IMR-90 (cell line): ENCODE measurements around the gene PRKACG. TPM values are rescaled to one million over a fixed set of nuclear protein-coding genes. Genes with fewer than 3 reads are reported as not detected.

Experiments
- ATAC-seq: fragments of 200-7000 bp; cut with Tn5 transposase; 2 replicates; pipeline ENCODE4 v1.9.1; 2020; ENCODE audit warnings: low read depth, mild to moderate bottlenecking, moderate library complexity
- BruUV-seq: library from RNA; stranded (reverse); fragments of 400-500 nt; replicated peaks from 2 replicates; lab custom pipeline; 2021; lab: Mats Ljungman, UMichigan
- CTCF ChIA-PET: fragments of 300-600 bp; formaldehyde crosslinking; extraction: SDS; loops from one replicate; lab custom pipeline; 2021; ENCODE audit warnings: antibody characterized with exemption; lab: Yijun Ruan, JAX
- POLR2A ChIA-PET: fragments of 300-600 bp; sonication (Branson Sonifier 250); formaldehyde crosslinking; loops from one replicate; lab custom pipeline; 2022; ENCODE audit warnings: antibody characterized with exemption; ENCODE audit not compliant: unreplicated experiment; lab: Charles Lee
- DNase-seq: peaks from one replicate; pipeline ENCODE4 v3.0.0; 2013
- H2AFZ ChIP-seq: replicated peaks from 2 replicates; pipeline ENCODE3; 2013; ENCODE audit warnings: low read length, mild to moderate bottlenecking; ENCODE audit not compliant: poor library complexity
- H2AK5ac ChIP-seq: 2 replicates; pipeline ENCODE4 v1.6.1; 2013; ENCODE audit warnings: low read depth, low read length, inconsistent platforms
- H2AK9ac ChIP-seq: replicated peaks from 2 replicates; pipeline ENCODE3; 2013; ENCODE audit warnings: mild to moderate bottlenecking, low read depth, low read length, moderate library complexity; ENCODE audit not compliant: poor library complexity
- H2BK120ac ChIP-seq: 2 replicates; pipeline ENCODE4 v1.6.1; 2013; ENCODE audit warnings: low read depth, low read length, inconsistent platforms
- H2BK15ac ChIP-seq: 3 replicates; pipeline ENCODE4 v1.6.1; 2013; ENCODE audit warnings: low read depth, low read length, inconsistent platforms
- H2BK20ac ChIP-seq: 2 replicates; pipeline ENCODE4 v1.6.1; 2013; ENCODE audit warnings: low read depth, mild to moderate bottlenecking, inconsistent platforms, low read length, moderate library complexity
- H2BK5ac ChIP-seq: 2 replicates; pipeline ENCODE4 v1.6.1; 2013; ENCODE audit warnings: mild to moderate bottlenecking, low read depth, low read length, inconsistent platforms; ENCODE audit not compliant: poor library complexity, severe bottlenecking
- H3K14ac ChIP-seq: replicated peaks from 2 replicates; pipeline ENCODE4 v1.6.1; 2013; ENCODE audit warnings: low read depth, low read length, inconsistent platforms
- H3K18ac ChIP-seq: 2 replicates; pipeline ENCODE4 v1.6.1; 2013; ENCODE audit warnings: low read depth, low read length, control low read depth
- H3K23ac ChIP-seq: 2 replicates; pipeline ENCODE4 v1.6.1; 2013; ENCODE audit warnings: low read depth, low read length, inconsistent platforms
- H3K27ac ChIP-seq: 2 replicates; pipeline ENCODE4 v1.5.1; 2013; ENCODE audit warnings: mild to moderate bottlenecking, control low read depth, low read length; ENCODE audit not compliant: insufficient read depth
- H3K27me3 ChIP-seq: 2 replicates; pipeline ENCODE4 v1.6.1; 2013; ENCODE audit warnings: low read length; ENCODE audit not compliant: control insufficient read depth, insufficient read depth
- H3K36me3 ChIP-seq: 2 replicates; pipeline ENCODE4 v1.6.1; 2013; ENCODE audit warnings: low read length, mixed read lengths; ENCODE audit not compliant: control insufficient read depth, insufficient read depth
- H3K4ac ChIP-seq: 2 replicates; pipeline ENCODE4 v1.6.1; 2013; ENCODE audit warnings: low read depth, low read length, inconsistent platforms
- H3K4me1 ChIP-seq: 2 replicates; pipeline ENCODE4 v1.6.1; 2013; ENCODE audit warnings: low read length, mixed read lengths; ENCODE audit not compliant: control insufficient read depth, insufficient read depth
- H3K4me2 ChIP-seq: 2 replicates; pipeline ENCODE4 v1.6.1; 2013; ENCODE audit warnings: low read depth, mild to moderate bottlenecking, control low read depth, low read length, moderate library complexity
- H3K4me3 ChIP-seq: 2 replicates; pipeline ENCODE4 v1.5.1; 2013; ENCODE audit warnings: low read depth, mild to moderate bottlenecking, control low read depth, low read length, moderate library complexity; ENCODE audit not compliant: insufficient read depth
- H3K56ac ChIP-seq: 2 replicates; pipeline ENCODE4 v1.6.1; 2013; ENCODE audit warnings: low read length, inconsistent platforms; ENCODE audit not compliant: insufficient read depth; ENCODE audit errors: extremely low read depth
- H3K79me1 ChIP-seq, 2 experiments: 2 replicates each; pipeline ENCODE4 v1.6.1; 2013; ENCODE audit warnings: low read length in 2 of 2, inconsistent platforms in 1 of 2, low read depth in 1 of 2
- H3K9ac ChIP-seq: 2 replicates; pipeline ENCODE4 v1.6.1; 2013; ENCODE audit warnings: low read depth, low read length, control low read depth
- H3K9me1 ChIP-seq: 2 replicates; pipeline ENCODE4 v1.6.1; 2013; ENCODE audit warnings: low read length, inconsistent platforms; ENCODE audit not compliant: insufficient read depth
- H3K9me3 ChIP-seq: 2 replicates; pipeline ENCODE4 v1.6.1; 2013; ENCODE audit warnings: low read length; ENCODE audit not compliant: control insufficient read depth, insufficient read depth
- H4K20me1 ChIP-seq: 2 replicates; pipeline ENCODE4 v1.6.1; 2013; ENCODE audit warnings: low read length, inconsistent platforms; ENCODE audit not compliant: insufficient read depth
- H4K5ac ChIP-seq: 2 replicates; pipeline ENCODE4 v1.6.1; 2013; ENCODE audit warnings: mild to moderate bottlenecking, low read depth, low read length, control low read depth
- H4K8ac ChIP-seq, 2 experiments: 2 replicates each; pipeline ENCODE4 v1.6.1; 2013; ENCODE audit warnings: low read depth in 2 of 2, low read length in 2 of 2, control low read depth in 1 of 2, inconsistent platforms in 1 of 2
- H4K91ac ChIP-seq: 2 replicates; pipeline ENCODE4 v1.6.1; 2013; ENCODE audit warnings: low read depth, low read length, inconsistent platforms; ENCODE audit not compliant: insufficient read depth
- BHLHE40 ChIP-seq: fragments of 150-350 bp; IDR thresholded peaks from 2 replicates; pipeline ENCODE4 v1.6.1; 2016; ENCODE audit warnings: mild to moderate bottlenecking, low read depth, low read length
- CEBPB ChIP-seq: IDR thresholded peaks from 2 replicates; pipeline ENCODE4 v1.6.1; 2012; ENCODE audit warnings: low read depth, low read length, improper control_type of control experiment
- CHD1 ChIP-seq: IDR thresholded peaks from 2 replicates; pipeline ENCODE4 v1.6.1; 2012; ENCODE audit warnings: low read depth, low read length, improper control_type of control experiment
- FOS ChIP-seq: fragments of 150-350 bp; IDR thresholded peaks from 2 replicates; pipeline ENCODE4 v1.6.1; 2016; ENCODE audit warnings: low read depth, low read length
- MAFK ChIP-seq: IDR thresholded peaks from 2 replicates; pipeline ENCODE4 v1.6.1; 2012; ENCODE audit warnings: low read depth, low read length, improper control_type of control experiment
- MAZ ChIP-seq: IDR thresholded peaks from 2 replicates; pipeline ENCODE4 v1.6.1; 2012; ENCODE audit warnings: low read depth, mild to moderate bottlenecking, low read length, improper control_type of control experiment, moderate library complexity, borderline replicate concordance
- MXI1 ChIP-seq: IDR thresholded peaks from 2 replicates; pipeline ENCODE4 v1.6.1; 2012; ENCODE audit warnings: low read depth, mild to moderate bottlenecking, low read length, moderate library complexity, borderline replicate concordance
- NFE2L2 ChIP-seq: fragments of 150-350 bp; IDR thresholded peaks from 2 replicates; pipeline ENCODE4 v1.6.1; 2016; ENCODE audit warnings: low read depth, mild to moderate bottlenecking, low read length
- POLR2A ChIP-seq: IDR thresholded peaks from 2 replicates; pipeline ENCODE4 v1.6.1; 2012; ENCODE audit warnings: mild to moderate bottlenecking, low read depth, low read length
- RAD21 ChIP-seq: IDR thresholded peaks from 2 replicates; pipeline ENCODE4 v1.6.1; 2012; ENCODE audit warnings: low read length, improper control_type of control experiment
- RCOR1 ChIP-seq: IDR thresholded peaks from 2 replicates; pipeline ENCODE4 v1.6.1; 2012; ENCODE audit warnings: mild to moderate bottlenecking, low read length, improper control_type of control experiment; ENCODE audit not compliant: insufficient replicate concordance
- RFX5 ChIP-seq: IDR thresholded peaks from 2 replicates; pipeline ENCODE4 v1.8.0; 2012; ENCODE audit warnings: low read depth, mild to moderate bottlenecking, low read length, moderate library complexity
- SMC3 ChIP-seq: fragments of 150-350 bp; IDR thresholded peaks from 2 replicates; pipeline ENCODE4 v1.6.1; 2016; ENCODE audit warnings: low read depth, mild to moderate bottlenecking, antibody characterized with exemption, low read length, moderate library complexity
- WGBS, 2 experiments: methylation state at CpG; one replicate each; pipeline versions ENCODE4 v1.1.5 to v1.1.7; 2013; ENCODE audit warnings: missing lambda C conversion rate in 2 of 2; ENCODE audit not compliant: insufficient read length in 1 of 2; ENCODE audit errors: extremely low coverage in 2 of 2; 5-methylcytosine and 5-hydroxymethylcytosine counted together
- dilution Hi-C: fragments of 300-500 bp; cut with HindIII; formaldehyde crosslinking; loops from one replicate; pipeline ENCODE4 v1.14.3; 2018; ENCODE audit warnings: low sequenced_read_pairs; ENCODE audit not compliant: unreplicated experiment
- in situ Hi-C: fragments of 300-500 bp; cut with MboI; formaldehyde crosslinking; loops from 3 replicates; pipeline ENCODE4 v1.14.3; 2019; ENCODE audit warnings: low sequenced_read_pairs, inconsistent platforms, mixed read lengths
- intact Hi-C: fragments of 100-400 bp; cut with micrococcal nuclease; formaldehyde crosslinking; loops from 2 replicates; pipeline ENCODE4 v1.10.0; 2022
- polyA plus RNA-seq, 3 experiments: library from polyadenylated mRNA; depleted of rRNA; stranded (reverse); fragments of >200 nt; gene quantifications; 2 replicates each; pipeline ENCODE4 v1.2.3, GENCODE V29; 2012; ENCODE audit warnings: low replicate concordance in 1 of 3
- total RNA-seq: library from RNA; depleted of rRNA; stranded (reverse); fragments of >200 nt; gene quantifications from 2 replicates; pipeline ENCODE4 v1.2.3, GENCODE V29; 2012
- TF ChIP-seq, protein P1 (sequence below): conservative IDR thresholded peaks from 2 replicates; pipeline ENCODE4 v1.5.1; 2012; ENCODE audit warnings: mild to moderate bottlenecking, low read depth, low read length, improper control_type of control experiment
- TF ChIP-seq, protein P2 (sequence below): fragments of 150-350 bp; IDR thresholded peaks from 2 replicates; pipeline ENCODE4 v1.6.1; 2017; ENCODE audit warnings: mild to moderate bottlenecking, antibody characterized with exemption, low read length, low read depth
- TF ChIP-seq, protein P3 (sequence below): fragments of 150-350 bp; IDR thresholded peaks from 2 replicates; pipeline ENCODE4 v1.6.1; 2016; ENCODE audit warnings: low read depth, mild to moderate bottlenecking, low read length, moderate library complexity, borderline replicate concordance

The PRKACG gene
- total and polyA plus RNA-seq, 2 of the 4 experiments (the other 2 are of a cell fraction), result not detected

GRCh38 chr9:69003051-69003450 lies 10.9 kb downstream of the PRKACG start:
- H3K27ac ChIP-seq, result no peak overlapping the region
- H4K5ac ChIP-seq, result no peak overlapping the region
- no peak overlapping the region for H2BK5ac ChIP-seq
- no peak overlapping the region for H4K8ac ChIP-seq
- no peak overlapping the region for H3K9ac ChIP-seq
- H3K4me3 ChIP-seq, result no peak overlapping the region
- H2AK9ac ChIP-seq, result no peak overlapping the region
- H3K79me1 ChIP-seq, result no peaks in the 10 kb centered on the region
- H3K27me3 ChIP-seq, result peaks cover 10% of the 10 kb centered on the region
- in situ Hi-C loops, result loop anchor here (10.0 kb wide), 1 partner anchor 418 kb away; no protein-coding TSS in a partner anchor
- ATAC-seq (no peak), DNase-seq (no peak)
- intact Hi-C loops, result no loop called here
- TF ChIP-seq NFE2L2, result no peak
- no peak for TF ChIP-seq MXI1
- TF ChIP-seq RCOR1, result no peak
- TF ChIP-seq MAFK, result no peak
- TF ChIP-seq, protein P1, sequence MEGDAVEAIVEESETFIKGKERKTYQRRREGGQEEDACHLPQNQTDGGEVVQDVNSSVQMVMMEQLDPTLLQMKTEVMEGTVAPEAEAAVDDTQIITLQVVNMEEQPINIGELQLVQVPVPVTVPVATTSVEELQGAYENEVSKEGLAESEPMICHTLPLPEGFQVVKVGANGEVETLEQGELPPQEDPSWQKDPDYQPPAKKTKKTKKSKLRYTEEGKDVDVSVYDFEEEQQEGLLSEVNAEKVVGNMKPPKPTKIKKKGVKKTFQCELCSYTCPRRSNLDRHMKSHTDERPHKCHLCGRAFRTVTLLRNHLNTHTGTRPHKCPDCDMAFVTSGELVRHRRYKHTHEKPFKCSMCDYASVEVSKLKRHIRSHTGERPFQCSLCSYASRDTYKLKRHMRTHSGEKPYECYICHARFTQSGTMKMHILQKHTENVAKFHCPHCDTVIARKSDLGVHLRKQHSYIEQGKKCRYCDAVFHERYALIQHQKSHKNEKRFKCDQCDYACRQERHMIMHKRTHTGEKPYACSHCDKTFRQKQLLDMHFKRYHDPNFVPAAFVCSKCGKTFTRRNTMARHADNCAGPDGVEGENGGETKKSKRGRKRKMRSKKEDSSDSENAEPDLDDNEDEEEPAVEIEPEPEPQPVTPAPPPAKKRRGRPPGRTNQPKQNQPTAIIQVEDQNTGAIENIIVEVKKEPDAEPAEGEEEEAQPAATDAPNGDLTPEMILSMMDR, result no peak
- no peak for TF ChIP-seq SMC3
- TF ChIP-seq BHLHE40, result no peak
- TF ChIP-seq FOS, result no peak
- TF ChIP-seq RFX5, result no peak
- no peak for TF ChIP-seq RAD21
- TF ChIP-seq, protein P2, sequence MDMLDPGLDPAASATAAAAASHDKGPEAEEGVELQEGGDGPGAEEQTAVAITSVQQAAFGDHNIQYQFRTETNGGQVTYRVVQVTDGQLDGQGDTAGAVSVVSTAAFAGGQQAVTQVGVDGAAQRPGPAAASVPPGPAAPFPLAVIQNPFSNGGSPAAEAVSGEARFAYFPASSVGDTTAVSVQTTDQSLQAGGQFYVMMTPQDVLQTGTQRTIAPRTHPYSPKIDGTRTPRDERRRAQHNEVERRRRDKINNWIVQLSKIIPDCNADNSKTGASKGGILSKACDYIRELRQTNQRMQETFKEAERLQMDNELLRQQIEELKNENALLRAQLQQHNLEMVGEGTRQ, result no peak
- TF ChIP-seq CHD1, result no peak
- TF ChIP-seq CEBPB, result no peak
- TF ChIP-seq, protein P3, sequence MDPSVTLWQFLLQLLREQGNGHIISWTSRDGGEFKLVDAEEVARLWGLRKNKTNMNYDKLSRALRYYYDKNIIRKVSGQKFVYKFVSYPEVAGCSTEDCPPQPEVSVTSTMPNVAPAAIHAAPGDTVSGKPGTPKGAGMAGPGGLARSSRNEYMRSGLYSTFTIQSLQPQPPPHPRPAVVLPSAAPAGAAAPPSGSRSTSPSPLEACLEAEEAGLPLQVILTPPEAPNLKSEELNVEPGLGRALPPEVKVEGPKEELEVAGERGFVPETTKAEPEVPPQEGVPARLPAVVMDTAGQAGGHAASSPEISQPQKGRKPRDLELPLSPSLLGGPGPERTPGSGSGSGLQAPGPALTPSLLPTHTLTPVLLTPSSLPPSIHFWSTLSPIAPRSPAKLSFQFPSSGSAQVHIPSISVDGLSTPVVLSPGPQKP, result no peak
- TF ChIP-seq MAZ, result no peak
- TF ChIP-seq POLR2A, result no peak
- ChIA-PET CTCF (no interaction called here), POLR2A (interaction anchor here (0.6 kb wide), 1 partner anchor 94 kb away, joined by 3 read pairs; no protein-coding TSS in a partner anchor)
- no peak overlapping the region for H2BK120ac ChIP-seq
- no peaks in the 10 kb centered on the region for H4K20me1 ChIP-seq
- no peak overlapping the region for H2BK15ac ChIP-seq
- no peak overlapping the region for H3K4ac ChIP-seq
- dilution Hi-C loops, result no loop called here
- H3K56ac ChIP-seq, result no peak overlapping the region
- no peaks in the 10 kb centered on the region for H3K4me1 ChIP-seq
- no peak overlapping the region for H4K91ac ChIP-seq
- H3K18ac ChIP-seq, result no peak overlapping the region
- H3K9me3 ChIP-seq, result no peaks in the 10 kb centered on the region
- H3K4me2 ChIP-seq, result no peak overlapping the region
- BruUV-seq, result no TSS peak
- H3K23ac ChIP-seq, result no peak overlapping the region
- H3K14ac ChIP-seq, result no peak overlapping the region
- H2AK5ac ChIP-seq, result no peak overlapping the region
- H3K9me1 ChIP-seq, result no peaks in the 10 kb centered on the region
- no peak overlapping the region for H2AFZ ChIP-seq
- H2BK20ac ChIP-seq, result no peak overlapping the region
- no peaks in the 10 kb centered on the region for H3K36me3 ChIP-seq
- 62% methylated on average over 6 of the region's 8 CpGs; no CpG with 5 or more reads in 1 of the 2 experiments for WGBS, 2 experiments
